ENCODE data around the gene SLC29A3.

- TF ChIP-seq NFIC (IDR thresholded peaks at IDR 0.05; ENCODE audit: borderline replicate concordance) (no peak), SMC3 (IDR thresholded peaks at IDR 0.05; ENCODE audit: low read depth, low read length) (no peak), SIN3A (IDR thresholded peaks at IDR 0.05; ENCODE audit: borderline replicate concordance, low read depth, low read length) (no peak), ZBTB33 (IDR thresholded peaks at IDR 0.05; ENCODE audit: borderline replicate concordance, low read depth) (no peak), USF2 (IDR thresholded peaks at IDR 0.05; ENCODE audit: borderline replicate concordance, low read depth, low read length) (no peak), CTCF (IDR thresholded peaks at IDR 0.05) (no peak), ELF1 (IDR thresholded peaks at IDR 0.05) (no peak), RCOR1 (IDR thresholded peaks at IDR 0.05; ENCODE audit: low read length) (0 out of 2 replicates have a peak, but pooled peaks have one; percentile 79)
Observed at GRCh38 chr10:71342573-71343391, 23.7 kb downstream of the SLC29A3 start.

Measured in SK-N-SH (cell line).